GM18519 (cell line): ENCODE data around the gene HTR2B.

Source experiments
- ATAC-seq: cut with Tn5 transposase; IDR thresholded peaks from one replicate; pipeline ENCODE4 v1.9.1; 2021; ENCODE audit warnings: mild to moderate bottlenecking, moderate library complexity; ENCODE audit not compliant: unreplicated experiment, low FRiP score

Gene HTR2B

GRCh38 chr2:231134910-231135655, 10.2 kb upstream of the HTR2B start:
- ATAC-seq = no peak

GRCh38 chr2:231133365-231134099, 8.7 kb upstream of the HTR2B start:
- no peak for ATAC-seq

DNA sequence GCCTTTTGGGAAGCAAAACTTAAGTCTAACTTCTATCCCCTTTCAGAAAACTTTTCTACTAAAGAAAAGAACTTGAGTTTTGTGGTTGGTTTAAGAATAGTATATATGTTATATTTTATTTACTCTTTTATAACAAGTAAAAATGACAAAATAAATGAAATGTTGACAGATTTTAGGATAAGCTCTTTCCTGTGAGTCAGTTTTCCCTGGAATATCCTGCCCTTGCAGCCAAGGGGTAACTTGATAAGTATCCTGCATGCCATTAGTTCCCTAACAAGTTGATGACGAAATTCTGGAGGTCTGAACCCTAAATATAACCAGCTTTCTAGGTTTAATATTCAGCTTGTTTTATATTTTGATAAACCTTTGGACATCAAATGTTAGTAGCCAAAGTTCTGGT, 7.3 kb upstream of the HTR2B start:
- no peak for ATAC-seq

- no peak for ATAC-seq
Measured at GRCh38 chr2:231130336-231131056, 5.7 kb upstream of the HTR2B start.

GRCh38 chr2:231129216-231129615, 4.4 kb upstream of the HTR2B start:
- no peak for ATAC-seq

DNA sequence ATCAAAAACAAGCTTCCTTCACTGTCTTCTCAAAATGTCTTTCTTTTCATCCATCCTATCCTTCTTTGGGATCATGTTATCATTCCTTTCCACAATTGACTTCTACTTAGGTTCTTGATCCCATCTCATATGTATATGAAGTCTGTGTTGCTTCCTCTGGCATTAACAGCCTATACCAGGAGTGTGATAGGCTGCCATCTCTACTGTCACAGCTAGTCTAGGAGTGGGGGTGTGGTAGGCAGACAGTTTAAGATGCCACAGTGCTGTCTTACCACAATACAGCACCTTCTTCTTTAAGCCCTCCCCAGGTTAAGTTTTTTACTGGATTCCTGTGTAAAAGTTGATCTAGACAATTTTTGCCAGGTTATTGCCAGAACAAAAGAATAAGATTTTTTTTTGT, 3.7 kb upstream of the HTR2B start:
- ATAC-seq = no peak

GRCh38 chr2:231127936-231128335, 3.1 kb upstream of the HTR2B start:
- ATAC-seq = no peak

GRCh38 chr2:231127480-231127879, 2.6 kb upstream of the HTR2B start:
- no peak for ATAC-seq

DNA sequence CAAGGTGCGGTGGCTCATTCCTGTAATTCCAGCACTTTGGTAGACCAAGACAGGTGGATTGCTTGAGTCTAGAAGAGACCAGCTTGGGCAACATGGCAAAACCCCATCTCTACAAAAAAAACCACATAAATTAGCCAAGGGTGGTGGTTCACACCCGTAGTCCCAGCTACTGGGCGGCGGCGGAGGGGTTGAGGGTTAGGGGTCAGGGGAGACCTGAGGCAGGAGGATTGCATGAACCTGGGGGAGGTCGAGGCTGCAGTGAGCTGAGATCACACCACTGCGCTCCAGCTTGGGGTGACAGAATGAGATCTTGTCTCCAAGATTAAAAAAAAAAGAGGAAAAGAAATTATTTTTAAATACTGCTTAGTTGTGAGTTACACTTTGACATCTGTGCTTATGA, 1.3 kb upstream of the HTR2B start:
- no peak for ATAC-seq

- no peak for ATAC-seq
Measured at GRCh38 chr2:231123362-231123898, 1.4 kb downstream of the HTR2B start.

GRCh38 chr2:231118614-231118942, 6.3 kb downstream of the HTR2B start:
- ATAC-seq = no peak

GRCh38 chr2:231117922-231118613, 6.8 kb downstream of the HTR2B start:
- no peak for ATAC-seq

GRCh38 chr2:231117148-231117547, 7.7 kb downstream of the HTR2B start:
- ATAC-seq = no peak

DNA sequence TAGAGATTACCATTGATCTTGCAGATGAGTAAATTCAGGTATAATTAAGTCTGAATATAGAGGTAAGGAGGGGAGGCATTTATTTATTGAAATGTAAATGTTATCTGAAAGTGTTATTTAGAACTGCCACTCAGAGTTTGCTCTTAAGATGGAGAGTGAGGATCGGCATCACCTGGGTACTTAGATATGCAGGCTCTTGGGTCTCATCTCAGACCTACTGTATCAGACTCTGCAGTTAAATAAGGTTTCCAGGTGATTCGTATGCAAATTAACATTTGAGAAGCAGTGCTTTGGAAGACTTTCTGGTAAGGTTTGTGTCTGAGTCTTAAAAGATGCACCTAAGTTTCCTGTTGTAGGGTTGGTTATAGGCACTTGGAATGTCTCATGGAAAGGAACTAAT, 9.2 kb downstream of the HTR2B start:
- no peak for ATAC-seq

GRCh38 chr2:231113489-231113888, 11.4 kb downstream of the HTR2B start:
- ATAC-seq = no peak

- no peak for ATAC-seq
Measured at GRCh38 chr2:231111987-231112386, 12.9 kb downstream of the HTR2B start.

DNA sequence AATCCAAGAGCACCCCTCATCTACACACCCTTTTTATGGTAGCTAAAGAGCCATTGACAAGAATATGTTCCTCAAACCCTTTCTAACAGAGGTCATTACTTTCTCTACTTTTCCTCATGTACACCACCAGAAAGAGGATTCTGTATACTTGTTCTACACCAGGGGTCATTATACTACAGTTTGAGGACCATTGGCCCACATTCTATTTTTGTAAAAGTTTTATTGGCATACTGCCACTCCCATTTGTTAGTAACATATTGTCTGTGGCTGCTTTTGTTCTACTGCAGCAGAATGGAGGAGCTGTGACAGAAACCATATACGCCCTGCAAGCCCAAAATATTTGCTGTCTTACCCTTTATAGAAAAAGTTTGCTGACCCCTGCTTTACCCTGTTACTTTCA, 14.3 kb downstream of the HTR2B start:
- ATAC-seq = no peak

DNA sequence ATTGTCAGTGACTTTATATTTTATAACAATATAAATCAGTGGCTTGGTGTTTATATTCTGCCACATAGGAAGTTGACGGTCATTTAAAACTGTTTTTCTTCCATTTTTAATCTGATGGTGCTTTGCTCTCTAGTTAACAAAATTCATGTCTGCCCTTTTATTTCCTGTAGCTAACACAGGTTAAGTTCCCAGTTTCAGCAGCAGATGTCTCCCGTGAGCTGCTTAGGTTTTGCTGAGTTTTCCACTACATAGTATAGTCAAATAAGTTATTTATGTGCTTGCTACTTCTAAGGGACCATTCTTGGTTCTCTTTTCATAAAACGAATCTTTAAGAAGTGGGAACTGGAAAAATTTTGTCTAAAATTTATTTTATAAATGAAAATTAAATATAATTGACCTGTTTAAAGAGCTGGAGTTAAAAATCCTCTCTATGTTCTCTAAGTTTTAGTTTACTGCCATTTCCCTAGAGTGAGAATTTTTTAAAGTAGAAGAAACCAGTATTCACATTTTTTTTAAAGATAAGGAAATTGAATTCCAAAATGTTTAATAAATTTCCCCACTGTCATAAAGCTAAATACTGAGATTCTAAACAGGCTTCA, 20.6 kb downstream of the HTR2B start:
- peak; percentile 51 for ATAC-seq

DNA sequence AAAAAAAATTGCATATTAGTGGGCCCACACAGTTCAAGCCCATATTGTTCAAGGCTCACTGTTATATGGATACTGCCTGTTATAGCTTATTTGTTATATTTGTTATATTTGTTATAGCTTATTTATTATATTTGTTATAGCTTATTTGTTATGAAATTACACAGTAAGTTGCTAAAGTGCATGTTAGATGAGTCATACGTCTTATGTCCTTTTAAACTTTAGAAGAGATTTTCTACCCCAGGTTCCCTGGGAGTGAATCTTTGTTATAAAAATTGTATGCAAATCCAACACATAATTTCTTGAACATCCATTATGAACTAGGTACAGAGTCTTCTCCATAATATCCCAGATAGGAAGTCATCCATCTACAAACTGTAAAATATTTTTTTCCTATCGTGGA, 22.1 kb downstream of the HTR2B start:
- ATAC-seq = no peak

DNA sequence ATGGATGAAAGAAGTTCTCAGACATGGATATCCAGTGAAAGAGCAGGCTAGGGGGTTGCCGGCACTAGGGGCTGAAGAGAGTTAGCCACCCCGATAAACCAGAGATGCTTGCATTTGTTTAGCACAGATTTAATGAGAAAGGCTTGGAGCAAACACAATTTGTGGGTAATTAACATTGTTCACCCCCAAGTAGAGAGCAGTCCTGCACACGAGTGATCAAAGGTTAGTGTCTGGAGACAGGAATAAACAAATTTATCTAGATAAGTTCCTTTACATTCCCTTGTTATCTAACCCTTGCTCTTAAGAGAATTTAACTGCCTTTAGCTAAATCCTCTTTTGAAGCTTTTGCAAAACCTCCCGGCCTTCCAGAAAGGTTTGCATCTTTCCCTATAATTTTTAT, 23.9 kb downstream of the HTR2B start:
- no peak for ATAC-seq
